Cardiac muscle cell (in vitro differentiated cells and primary cell): ENCODE data around the gene MLF2. TPM values are rescaled to one million over a fixed set of nuclear protein-coding genes. Genes with fewer than 3 reads are reported as not detected.

Experiments
- DNase-seq, 2 donors: peaks; one replicate each; pipeline versions ENCODE4 v3.0.0 to v3.0.0-alpha.2; 2010 to 2017; ENCODE audit warnings: low read depth in 1 of 2, low spot score in 1 of 2
- H3K27ac ChIP-seq: fragments of 200-600 bp; sonication (generic); 2 replicates; pipeline ENCODE4 v1.5.1; 2016
- H3K27me3 ChIP-seq: fragments of 200-600 bp; sonication (generic); 2 replicates; pipeline ENCODE4 v1.6.0; 2016; ENCODE audit warnings: control low read depth
- H3K36me3 ChIP-seq: fragments of 200-600 bp; sonication (generic); 2 replicates; pipeline ENCODE4 v1.5.1; 2016; ENCODE audit warnings: control low read depth
- H3K4me1 ChIP-seq: fragments of 200-600 bp; sonication (generic); 2 replicates; pipeline ENCODE4 v1.8.1; 2017; ENCODE audit warnings: low read depth, mild to moderate bottlenecking, mixed run types
- H3K4me3 ChIP-seq: fragments of 200-600 bp; sonication (generic); 2 replicates; pipeline ENCODE4 v1.5.1; 2016; ENCODE audit warnings: mild to moderate bottlenecking
- H3K9me3 ChIP-seq: fragments of 200-600 bp; sonication (generic); 2 replicates; pipeline ENCODE4 v1.5.1; 2017; ENCODE audit warnings: low read depth, mild to moderate bottlenecking, control low read depth
- polyA plus RNA-seq: library from polyadenylated mRNA; unstranded; fragments of >200 nt; fragmentation: Nextera tagmentation; extraction: Ambion mirVana; gene quantifications from 2 replicates; pipeline ENCODE4 v1.2.1, GENCODE V29; 2016
- total RNA-seq: library from RNA; depleted of rRNA; stranded (reverse); fragments of >200 nt; gene quantifications from 2 replicates; pipeline ENCODE4 v1.2.3, GENCODE V29; 2016
- TF ChIP-seq, protein P1 (sequence below): IDR thresholded peaks from 2 replicates; pipeline ENCODE4 v1.5.1; 2012; ENCODE audit warnings: low read depth, mild to moderate bottlenecking, low read length

Gene MLF2, protein sequence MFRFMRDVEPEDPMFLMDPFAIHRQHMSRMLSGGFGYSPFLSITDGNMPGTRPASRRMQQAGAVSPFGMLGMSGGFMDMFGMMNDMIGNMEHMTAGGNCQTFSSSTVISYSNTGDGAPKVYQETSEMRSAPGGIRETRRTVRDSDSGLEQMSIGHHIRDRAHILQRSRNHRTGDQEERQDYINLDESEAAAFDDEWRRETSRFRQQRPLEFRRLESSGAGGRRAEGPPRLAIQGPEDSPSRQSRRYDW
- total RNA-seq = 342 and 449 TPM in 2 replicates
- polyA plus RNA-seq = 575 and 592 TPM in 2 replicates

DNA sequence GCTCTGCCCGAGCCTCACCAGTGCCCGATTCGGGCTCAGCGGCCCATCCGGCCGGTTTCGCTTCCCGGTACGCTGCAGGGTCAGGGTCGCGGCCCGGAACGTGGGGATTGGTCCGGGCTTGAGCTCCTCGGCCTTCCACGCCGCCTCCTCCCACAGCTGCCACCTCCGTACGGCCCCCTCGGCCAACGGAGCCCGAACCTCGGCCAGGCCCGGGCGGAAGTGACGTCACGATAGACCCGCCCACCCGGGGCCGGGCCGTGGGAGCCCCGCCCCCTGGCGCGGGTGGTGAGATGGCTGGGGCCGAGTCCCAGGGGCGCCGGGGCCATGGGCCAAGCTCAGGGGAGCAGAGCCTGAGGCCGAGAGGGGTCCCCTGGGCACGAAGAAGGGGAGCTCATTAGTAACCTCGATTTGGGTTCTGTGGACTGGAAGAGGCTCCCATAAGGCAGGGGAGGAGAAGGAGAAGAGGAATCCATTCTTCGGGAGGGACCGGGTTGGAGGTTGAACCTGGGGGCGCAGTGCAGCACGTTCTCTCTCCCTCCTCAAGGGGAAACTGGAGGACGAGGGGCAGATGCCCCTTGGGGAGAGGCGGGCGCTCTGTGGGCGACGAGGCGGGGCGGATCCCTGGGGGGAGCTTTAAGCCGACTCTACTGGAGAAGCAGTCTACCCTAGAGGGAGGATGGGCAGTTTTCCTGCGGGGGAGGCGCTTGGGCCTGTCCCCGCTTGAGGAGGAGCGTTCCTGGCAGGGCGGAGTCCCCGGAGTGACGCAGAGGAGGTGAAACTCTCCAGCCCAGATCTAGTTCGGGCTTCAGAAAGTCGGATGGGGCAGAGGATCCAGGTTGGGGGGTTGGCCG lies at the start of gene MLF2:
TSS of gene MLF2 (minus strand) at position 221 of the 851 bp plus-strand sequence. CDS start 807 bp downstream, outside the sequence.
- DNase-seq = peak; percentile 96 to 100
- TF ChIP-seq, protein P1, sequence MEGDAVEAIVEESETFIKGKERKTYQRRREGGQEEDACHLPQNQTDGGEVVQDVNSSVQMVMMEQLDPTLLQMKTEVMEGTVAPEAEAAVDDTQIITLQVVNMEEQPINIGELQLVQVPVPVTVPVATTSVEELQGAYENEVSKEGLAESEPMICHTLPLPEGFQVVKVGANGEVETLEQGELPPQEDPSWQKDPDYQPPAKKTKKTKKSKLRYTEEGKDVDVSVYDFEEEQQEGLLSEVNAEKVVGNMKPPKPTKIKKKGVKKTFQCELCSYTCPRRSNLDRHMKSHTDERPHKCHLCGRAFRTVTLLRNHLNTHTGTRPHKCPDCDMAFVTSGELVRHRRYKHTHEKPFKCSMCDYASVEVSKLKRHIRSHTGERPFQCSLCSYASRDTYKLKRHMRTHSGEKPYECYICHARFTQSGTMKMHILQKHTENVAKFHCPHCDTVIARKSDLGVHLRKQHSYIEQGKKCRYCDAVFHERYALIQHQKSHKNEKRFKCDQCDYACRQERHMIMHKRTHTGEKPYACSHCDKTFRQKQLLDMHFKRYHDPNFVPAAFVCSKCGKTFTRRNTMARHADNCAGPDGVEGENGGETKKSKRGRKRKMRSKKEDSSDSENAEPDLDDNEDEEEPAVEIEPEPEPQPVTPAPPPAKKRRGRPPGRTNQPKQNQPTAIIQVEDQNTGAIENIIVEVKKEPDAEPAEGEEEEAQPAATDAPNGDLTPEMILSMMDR = no peak
- peaks cover 20% of the 10 kb centered on the region for H3K4me1 ChIP-seq
- no peaks in the 10 kb centered on the region for H3K27me3 ChIP-seq
- peak within 1 kb of the TSS; percentile 68 for H3K4me3 ChIP-seq
- H3K9me3 ChIP-seq = no peaks in the 10 kb centered on the region
- H3K27ac ChIP-seq = peak within 1 kb of the TSS; percentile 97
- H3K36me3 ChIP-seq = peaks cover 35% of the 10 kb centered on the region

DNA sequence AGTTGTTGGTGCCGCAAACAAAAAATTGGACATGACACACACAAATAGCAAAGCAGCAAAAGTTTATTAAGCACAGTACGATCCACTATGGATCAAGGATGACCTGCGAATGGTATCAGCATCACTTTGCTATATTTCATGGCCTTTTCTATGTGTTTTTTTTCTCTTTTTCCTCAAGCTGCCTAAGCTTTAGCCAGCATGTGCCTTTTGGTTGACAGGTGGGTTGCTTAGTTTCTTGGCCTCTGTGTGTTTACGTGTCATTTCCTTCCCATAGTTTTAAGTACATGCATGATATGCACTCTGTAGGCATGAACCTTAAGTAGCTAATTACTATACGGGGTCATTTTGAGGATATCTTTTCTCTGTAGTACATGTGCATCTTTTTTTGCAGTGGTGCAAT lies 46.2 kb upstream of the MLF2 start:
- Histone ChIP-seq H3K4me1 (peaks cover 13% of the 10 kb centered on the region), H3K27me3 (no peaks in the 10 kb centered on the region), H3K27ac (no peak overlapping the region), H3K9me3 (no peaks in the 10 kb centered on the region), H3K4me3 (no peak overlapping the region), H3K36me3 (no peaks in the 10 kb centered on the region)
- TF ChIP-seq, protein P1 = no peak
- DNase-seq = no peak

DNA sequence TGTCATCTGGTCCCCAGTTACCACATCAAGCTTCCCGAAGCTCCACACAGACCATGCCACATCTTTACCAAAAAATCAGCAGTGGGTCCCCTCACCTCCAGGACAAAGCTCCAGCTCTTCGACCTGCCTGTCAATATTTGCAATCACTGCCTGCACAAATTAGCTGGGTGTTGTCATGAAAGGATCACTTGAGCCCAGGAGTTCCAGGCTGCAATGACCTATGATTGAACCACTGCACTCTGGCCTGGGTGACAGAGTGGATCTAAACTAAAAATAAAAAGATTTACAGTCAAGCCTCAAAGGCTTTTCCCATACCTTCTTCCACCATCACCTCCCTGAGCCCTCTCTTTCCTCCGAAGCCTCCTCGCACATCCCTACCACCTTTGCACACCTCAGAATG lies 43.6 kb upstream of the MLF2 start:
- Histone ChIP-seq H3K27me3 (no peaks in the 10 kb centered on the region), H3K4me3 (no peak overlapping the region), H3K27ac (no peak overlapping the region), H3K36me3 (no peaks in the 10 kb centered on the region), H3K4me1 (peaks cover 21% of the 10 kb centered on the region), H3K9me3 (no peaks in the 10 kb centered on the region)
- DNase-seq = no peak
- TF ChIP-seq, protein P1 = no peak

DNA sequence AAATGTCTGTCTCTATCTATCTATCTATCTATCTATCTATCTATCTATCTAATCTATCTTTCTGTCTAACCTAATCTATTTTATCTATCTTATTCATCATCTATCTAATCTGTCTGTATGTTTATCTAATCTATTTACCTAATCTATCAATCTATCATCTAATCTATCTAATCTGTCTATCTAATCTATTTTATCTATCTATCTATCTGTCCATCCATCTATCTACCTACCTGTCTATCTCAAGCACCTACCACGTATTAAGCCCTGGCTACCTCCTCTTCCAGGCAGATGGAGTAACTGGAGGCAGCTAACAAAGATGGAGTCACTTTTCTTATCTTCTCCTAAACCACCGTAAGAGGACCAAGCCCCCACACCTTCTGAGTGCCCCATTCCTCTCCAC lies 42.1 kb upstream of the MLF2 start:
- no peak for DNase-seq
- TF ChIP-seq, protein P1 = no peak
- Histone ChIP-seq H3K4me3 (no peak overlapping the region), H3K27ac (no peak overlapping the region), H3K27me3 (no peaks in the 10 kb centered on the region), H3K36me3 (no peaks in the 10 kb centered on the region), H3K4me1 (peaks cover 21% of the 10 kb centered on the region), H3K9me3 (no peaks in the 10 kb centered on the region)

DNA sequence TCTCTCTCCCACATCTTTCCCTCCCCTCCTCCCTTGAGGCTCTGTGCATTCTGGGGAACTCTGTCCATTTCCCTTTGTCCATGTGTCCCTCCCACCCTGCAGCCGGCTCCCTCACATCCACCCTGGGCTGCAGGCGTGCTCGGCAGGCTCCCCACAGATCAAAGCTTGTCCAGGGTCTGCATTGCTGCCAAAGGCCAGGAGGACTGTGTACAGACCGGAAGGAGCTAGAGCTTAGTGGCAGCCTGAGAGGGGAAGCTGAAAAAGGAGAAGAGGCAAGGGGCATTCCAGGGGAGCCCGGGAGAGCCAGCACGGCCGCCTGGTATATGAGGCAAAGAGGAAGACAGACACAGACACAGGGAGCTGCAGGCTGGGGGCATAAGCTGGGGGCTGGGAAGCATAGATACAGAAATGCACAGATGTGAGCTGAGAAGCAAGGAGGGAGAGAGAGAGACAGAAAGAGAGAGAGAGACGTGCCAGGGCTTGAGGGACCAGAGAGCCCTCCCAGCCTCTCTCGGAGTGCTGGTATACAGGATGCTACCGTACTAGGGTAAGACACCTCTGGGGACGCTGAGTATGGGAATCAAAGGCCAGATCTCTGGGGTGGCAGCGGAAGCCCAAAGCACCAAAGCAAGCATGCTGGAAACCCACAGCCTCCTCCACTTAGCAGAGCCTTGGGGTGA lies 39.7 kb upstream of the MLF2 start:
- DNase-seq = peak; percentile 32 to 40
- H3K4me1 ChIP-seq = peaks cover 21% of the 10 kb centered on the region
- no peak overlapping the region for H3K4me3 ChIP-seq
- no peaks in the 10 kb centered on the region for H3K36me3 ChIP-seq
- H3K27ac ChIP-seq = peak overlapping the region; percentile 75
- TF ChIP-seq, protein P1 = no peak
- H3K9me3 ChIP-seq = no peaks in the 10 kb centered on the region
- no peaks in the 10 kb centered on the region for H3K27me3 ChIP-seq
